SH-SY5Y (cell line): ENCODE results near the gene EIF4EBP2.

Experiments used
- GATA2 ChIP-seq: IDR thresholded peaks from 2 replicates; pipeline ENCODE4 v1.6.1; 2011; ENCODE audit warnings: mild to moderate bottlenecking, low read depth, low read length
- GATA3 ChIP-seq: IDR thresholded peaks from 2 replicates; pipeline ENCODE4 v1.6.1; 2011; ENCODE audit warnings: low read depth, mild to moderate bottlenecking, low read length, moderate library complexity

GRCh38 chr10:70409772-70410171 lies 5.8 kb downstream of the EIF4EBP2 start:
- TF ChIP-seq GATA2 (no peak), GATA3 (no peak)
